Astrocyte of the cerebellum (primary cell): Measurements from ENCODE around the gene CDC42SE2.

ENCODE experiments used
- DNase-seq: peaks from one replicate; pipeline ENCODE4 v3.0.0-alpha.2; 2011; ENCODE audit warnings: low read depth
- H3K4me3 ChIP-seq: 2 replicates; pipeline ENCODE4 v1.5.1; 2011; ENCODE audit warnings: mild to moderate bottlenecking, low read depth, low read length, moderate library complexity
- in situ Hi-C: cut with HindIII; loops from 2 replicates; pipeline ENCODE4 v1.10.0; 2017; ENCODE audit warnings: low sequenced_read_pairs
- TF ChIP-seq, protein P1 (sequence below): IDR thresholded peaks from 2 replicates; pipeline ENCODE4 v1.5.1; 2012; ENCODE audit warnings: low read length, low read depth, moderate library complexity, mild to moderate bottlenecking; ENCODE audit errors: missing control alignments

CDC42SE2 gene

DNA sequence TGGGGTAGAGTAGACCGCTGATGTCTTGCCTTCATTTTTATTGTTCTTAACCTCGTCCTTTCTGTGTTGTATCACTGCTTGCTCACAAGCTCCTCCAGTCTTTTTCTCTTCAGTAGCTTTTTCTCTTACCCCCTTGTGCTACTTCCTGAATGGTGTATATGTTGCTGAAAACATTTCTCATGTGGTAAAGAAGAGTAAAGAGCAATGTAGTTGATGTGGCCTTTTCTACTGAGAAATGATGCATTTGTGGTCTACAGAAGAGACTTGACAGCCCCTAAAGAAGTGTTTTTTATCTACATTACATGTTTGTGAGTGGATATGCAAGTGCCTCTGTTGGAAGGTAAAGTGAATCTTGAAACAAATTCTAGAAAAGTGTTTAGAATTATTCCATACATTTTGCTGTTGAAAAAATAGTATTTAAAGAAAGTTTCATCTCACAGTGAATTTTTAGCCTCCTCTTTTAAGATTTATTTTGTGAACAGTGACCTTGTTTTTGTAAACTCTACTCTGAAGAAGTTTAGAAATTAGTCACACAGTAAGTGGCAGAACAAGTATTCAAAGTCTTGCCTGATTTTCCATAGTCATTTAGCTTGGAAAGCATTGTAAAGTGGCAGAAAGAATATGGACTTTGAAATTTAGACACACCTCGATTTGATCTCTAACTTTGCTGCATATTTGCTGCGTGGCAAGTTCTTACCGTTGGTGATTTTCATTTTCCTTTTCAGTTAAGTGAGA is 17.4 kb downstream of the CDC42SE2 start:
- no peak for DNase-seq
- in situ Hi-C loops = no loop called here
- H3K4me3 ChIP-seq = no peak overlapping the region
- TF ChIP-seq, protein P1, sequence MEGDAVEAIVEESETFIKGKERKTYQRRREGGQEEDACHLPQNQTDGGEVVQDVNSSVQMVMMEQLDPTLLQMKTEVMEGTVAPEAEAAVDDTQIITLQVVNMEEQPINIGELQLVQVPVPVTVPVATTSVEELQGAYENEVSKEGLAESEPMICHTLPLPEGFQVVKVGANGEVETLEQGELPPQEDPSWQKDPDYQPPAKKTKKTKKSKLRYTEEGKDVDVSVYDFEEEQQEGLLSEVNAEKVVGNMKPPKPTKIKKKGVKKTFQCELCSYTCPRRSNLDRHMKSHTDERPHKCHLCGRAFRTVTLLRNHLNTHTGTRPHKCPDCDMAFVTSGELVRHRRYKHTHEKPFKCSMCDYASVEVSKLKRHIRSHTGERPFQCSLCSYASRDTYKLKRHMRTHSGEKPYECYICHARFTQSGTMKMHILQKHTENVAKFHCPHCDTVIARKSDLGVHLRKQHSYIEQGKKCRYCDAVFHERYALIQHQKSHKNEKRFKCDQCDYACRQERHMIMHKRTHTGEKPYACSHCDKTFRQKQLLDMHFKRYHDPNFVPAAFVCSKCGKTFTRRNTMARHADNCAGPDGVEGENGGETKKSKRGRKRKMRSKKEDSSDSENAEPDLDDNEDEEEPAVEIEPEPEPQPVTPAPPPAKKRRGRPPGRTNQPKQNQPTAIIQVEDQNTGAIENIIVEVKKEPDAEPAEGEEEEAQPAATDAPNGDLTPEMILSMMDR = no peak

DNA sequence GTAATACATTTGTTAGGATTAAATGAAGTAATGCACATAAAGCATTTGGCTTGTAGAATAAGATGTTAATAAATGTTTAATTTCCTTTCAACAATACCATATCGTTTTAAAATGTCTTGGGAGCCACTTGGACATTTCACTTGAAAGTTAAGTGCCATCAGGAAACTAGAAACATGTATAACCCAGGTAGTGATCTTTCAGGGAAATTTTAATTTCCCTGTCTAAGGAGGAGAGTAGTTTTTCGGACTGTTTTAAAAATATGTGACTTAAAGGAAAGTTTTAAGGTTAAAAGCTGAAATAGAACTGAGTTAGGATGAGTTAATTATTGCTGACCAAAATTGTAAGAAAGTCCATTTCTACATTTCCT is 18.0 kb downstream of the CDC42SE2 start:
- in situ Hi-C loops = no loop called here

DNA sequence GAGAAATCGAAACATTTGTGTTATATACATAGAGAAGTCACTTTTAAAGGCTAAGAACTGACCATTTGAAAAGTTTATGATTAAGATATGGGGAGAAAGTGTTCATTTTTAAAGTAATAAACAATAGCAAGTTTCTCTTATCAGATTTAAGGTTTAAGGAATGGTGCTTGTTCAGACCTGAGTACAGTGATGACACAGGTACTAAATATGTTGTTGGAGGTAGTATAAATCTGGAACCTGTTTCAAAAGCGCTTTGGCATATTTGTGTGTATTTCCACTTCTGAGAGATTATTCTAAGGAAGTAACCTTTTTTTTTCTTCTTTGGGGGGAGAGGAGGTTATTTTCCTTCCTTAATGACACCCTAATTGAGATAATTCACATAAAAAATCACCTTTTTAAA is 18.4 kb downstream of the CDC42SE2 start:
- no peak overlapping the region for H3K4me3 ChIP-seq
- in situ Hi-C loops = no loop called here
- DNase-seq = no peak
- TF ChIP-seq, protein P1 = no peak

More for the DNA sequence above, 18.0 kb downstream of the CDC42SE2 start:
- TF ChIP-seq, protein P1 = no peak
- H3K4me3 ChIP-seq = no peak overlapping the region
- no peak for DNase-seq

DNA sequence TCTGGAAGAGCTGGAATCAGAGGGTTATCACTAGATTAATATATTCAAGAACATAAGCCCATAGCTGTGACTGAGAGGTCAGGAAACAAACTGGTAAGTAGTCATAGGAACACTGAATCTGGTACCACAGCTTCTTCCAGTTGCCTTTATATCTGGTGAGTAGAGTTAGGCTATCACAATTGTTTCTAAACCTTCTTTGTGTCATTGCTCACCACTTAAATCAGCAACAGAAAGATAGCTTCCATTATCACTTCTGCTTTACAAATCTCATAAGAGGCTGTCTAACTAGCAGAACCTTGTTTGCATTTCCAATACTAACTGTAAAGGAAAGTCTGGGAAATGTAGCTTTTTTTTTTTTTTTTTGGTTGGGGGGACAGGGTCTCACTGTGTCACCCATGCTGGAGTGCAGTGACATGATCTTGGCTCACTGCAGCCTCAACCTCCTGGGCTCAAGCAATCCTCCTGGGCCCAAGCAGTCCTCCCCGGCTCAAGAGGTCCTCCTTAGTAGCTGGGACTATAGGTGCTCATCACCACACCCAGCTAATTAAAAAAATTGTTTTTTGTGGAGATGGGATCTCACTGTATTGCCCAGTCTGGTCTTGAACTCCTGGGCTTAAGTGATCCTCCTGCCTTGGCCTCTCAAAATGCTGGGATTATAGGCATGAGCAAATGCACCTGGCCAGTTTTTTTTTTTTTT is 22.0 kb downstream of the CDC42SE2 start:
- TF ChIP-seq, protein P1 = no peak
- in situ Hi-C loops = no loop called here

DNA sequence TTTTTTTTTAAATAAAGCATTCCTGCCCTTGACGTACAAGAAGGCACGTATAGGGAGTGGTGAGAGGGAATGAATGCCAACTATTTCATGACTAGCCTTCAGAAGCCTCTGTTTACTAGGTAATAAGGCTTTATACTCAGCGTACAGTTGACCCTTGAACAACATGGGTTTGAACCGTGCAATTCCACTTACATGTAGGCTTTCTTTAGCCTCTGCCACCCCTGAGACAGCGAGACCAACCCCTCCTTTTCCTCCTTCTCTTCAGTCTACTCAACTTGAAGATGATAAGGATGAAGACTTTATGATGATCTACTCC is 22.5 kb downstream of the CDC42SE2 start:
- DNase-seq = no peak
- TF ChIP-seq, protein P1 = no peak
- H3K4me3 ChIP-seq = no peak overlapping the region
- in situ Hi-C loops = no loop called here

More for the DNA sequence above, 22.0 kb downstream of the CDC42SE2 start:
- DNase-seq = no peak
- no peak overlapping the region for H3K4me3 ChIP-seq

DNA sequence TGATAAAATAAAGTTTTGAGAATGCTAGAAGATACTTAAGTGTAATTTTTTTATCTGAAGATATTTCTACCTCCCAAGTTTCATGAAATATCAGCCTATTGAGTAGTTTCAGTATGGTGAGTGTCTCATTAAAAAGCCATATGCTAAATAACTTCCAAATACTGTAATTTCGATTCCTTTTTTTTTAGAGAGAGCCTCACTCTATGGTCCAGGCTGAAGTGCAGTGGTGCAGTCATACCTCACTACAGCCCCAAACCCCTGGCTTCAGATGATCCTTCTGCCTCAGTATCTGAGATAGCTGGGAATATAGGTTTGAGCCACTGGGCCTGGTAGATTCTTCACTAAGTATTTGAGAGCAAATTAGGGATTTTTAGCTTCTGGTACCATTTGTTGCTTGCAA is 24.5 kb downstream of the CDC42SE2 start:
- in situ Hi-C loops = no loop called here
- no peak for DNase-seq
- H3K4me3 ChIP-seq = no peak overlapping the region
- TF ChIP-seq, protein P1 = no peak
